HepG2 (cell line): ENCODE results near the gene BCL2L11. TPM values are rescaled to one million over a fixed set of nuclear protein-coding genes. Genes with fewer than 3 reads are reported as not detected.

Experiments
- ATAC-seq: fragments of 200-7000 bp; cut with Tn5 transposase; 3 replicates; pipeline ENCODE4 v1.9.1; 2020; ENCODE audit warnings: mild to moderate bottlenecking, moderate library complexity
- BruUV-seq: library from RNA; stranded (reverse); fragments of 400-500 nt; replicated peaks from 2 replicates; lab custom pipeline; 2021; lab: Mats Ljungman, UMichigan
- CTCF ChIA-PET: fragments of 300-600 bp; formaldehyde crosslinking; extraction: SDS; loops from one replicate; lab custom pipeline; 2021; ENCODE audit warnings: low total read pairs, inconsistent platforms, low intra/inter-chr PET ratio; lab: Yijun Ruan, JAX
- POLR2A ChIA-PET: fragments of 350-600 bp; sonication (Branson Sonifier 250); formaldehyde crosslinking; loops from one replicate; lab custom pipeline; 2020; ENCODE audit warnings: antibody characterized with exemption, inconsistent platforms; lab: Yijun Ruan, JAX
- DNase-seq: peaks from one replicate; pipeline ENCODE4 v3.0.0-alpha.2; 2015; ENCODE audit warnings: low spot score
- FAIRE-seq: peaks from 3 replicates; lab custom pipeline; 2011; peaks lifted over from hg19 to GRCh38; lab: Jason Lieb, UNC
- H2AFZ ChIP-seq: one replicate; pipeline ENCODE4 v1.6.1; 2011; ENCODE audit warnings: low read length, inconsistent platforms
- H3K27ac ChIP-seq: fragments of 300-600 bp; 3 replicates; pipeline ENCODE4 v1.8.0; 2011; ENCODE audit warnings: mixed run types, mild to moderate bottlenecking, mixed read lengths, low read length, inconsistent platforms; ENCODE audit not compliant: insufficient read depth; ENCODE audit errors: extremely low read length
- H3K27me3 ChIP-seq, 2 experiments: fragments of 200-600 bp in 1 of 2; 2 replicates in 1 of 2; 3 replicates in 1 of 2; pipeline versions ENCODE4 v1.6.0 to v1.8.0; 2011; ENCODE audit warnings: low read length in 2 of 2, mild to moderate bottlenecking in 2 of 2, moderate library complexity in 2 of 2, inconsistent platforms in 1 of 2; ENCODE audit not compliant: insufficient read depth in 2 of 2, control insufficient read depth in 1 of 2
- H3K36me3 ChIP-seq, 2 experiments: fragments of 200-600 bp in 1 of 2; replicated peaks in 1 of 2; 2 replicates in 1 of 2; 3 replicates in 1 of 2; pipeline versions ENCODE4 v1.5.1 to v1.8.0; 2011; ENCODE audit warnings: low read length in 2 of 2, inconsistent platforms in 1 of 2; ENCODE audit not compliant: insufficient read depth in 2 of 2, control insufficient read depth in 1 of 2
- H3K4me1 ChIP-seq: 2 replicates; pipeline ENCODE4 v1.5.1; 2012; ENCODE audit warnings: low read length, inconsistent platforms; ENCODE audit not compliant: insufficient read depth
- H3K4me2 ChIP-seq: 2 replicates; pipeline ENCODE4 v1.6.0; 2011; ENCODE audit warnings: low read depth, low read length, inconsistent platforms
- H3K4me3 ChIP-seq, 3 experiments: fragments of 200-600 bp in 1 of 3; sonication (generic), shearing (Covaris generic) in 1 of 3; replicated peaks in 1 of 3; 2 replicates each; pipeline ENCODE4 v1.5.1; 2011 to 2016; ENCODE audit warnings: low read length in 3 of 3, inconsistent platforms in 2 of 3, low read depth in 2 of 3, mild to moderate bottlenecking in 2 of 3, control low read depth in 1 of 3, mixed read lengths in 1 of 3; ENCODE audit not compliant: insufficient read depth in 1 of 3
- H3K79me2 ChIP-seq: one replicate; pipeline ENCODE4 v1.6.1; 2011; ENCODE audit warnings: low read length, inconsistent platforms; ENCODE audit not compliant: insufficient read depth
- H3K9ac ChIP-seq: 2 replicates; pipeline ENCODE4 v1.6.0; 2011; ENCODE audit warnings: mild to moderate bottlenecking, low read depth, low read length, inconsistent platforms; ENCODE audit not compliant: insufficient read depth
- H3K9me3 ChIP-seq: 2 replicates; pipeline ENCODE4 v1.5.1; 2012; ENCODE audit warnings: mild to moderate bottlenecking, low read length
- H4K20me1 ChIP-seq: 2 replicates; pipeline ENCODE4 v1.6.0; 2011; ENCODE audit warnings: inconsistent platforms, mild to moderate bottlenecking, low read length, moderate library complexity; ENCODE audit not compliant: insufficient read depth
- KLF12 ChIP-seq: sonication (generic); formaldehyde crosslinking; IDR thresholded peaks from 2 replicates; pipeline ENCODE4 v1.4.0; 2020; ENCODE audit warnings: missing genetic modification reagents, borderline replicate concordance
- MAF1 ChIP-seq: sonication (generic); formaldehyde crosslinking; IDR thresholded peaks from 2 replicates; pipeline ENCODE4 v1.5.0; 2020; ENCODE audit warnings: missing genetic modification reagents, borderline replicate concordance
- MYC ChIP-seq: sonication (generic); formaldehyde crosslinking; IDR thresholded peaks from 2 replicates; pipeline ENCODE4 v1.9.0; 2021; ENCODE audit warnings: missing genetic modification reagents, borderline replicate concordance
- NFE2L1 ChIP-seq: sonication (generic); formaldehyde crosslinking; IDR thresholded peaks from 2 replicates; pipeline ENCODE4 v1.4.0; 2020; ENCODE audit warnings: missing genetic modification reagents, mild to moderate bottlenecking, borderline replicate concordance
- RARA ChIP-seq: IDR thresholded peaks from 2 replicates; pipeline ENCODE4 v1.6.1; 2016; ENCODE audit warnings: missing genetic modification reagents, missing compliant biosample characterization
- ZFY ChIP-seq: sonication (generic); formaldehyde crosslinking; IDR thresholded peaks from 2 replicates; pipeline ENCODE4 v1.4.0; 2020; ENCODE audit warnings: missing genetic modification reagents
- ZNF326 ChIP-seq: sonication (generic); formaldehyde crosslinking; IDR thresholded peaks from 2 replicates; pipeline ENCODE4 v1.4.0; 2020; ENCODE audit warnings: missing genetic modification reagents, borderline replicate concordance
- ZNF496 ChIP-seq: sonication (generic); formaldehyde crosslinking; IDR thresholded peaks from 2 replicates; pipeline ENCODE4 v1.8.1; 2023; ENCODE audit warnings: mild to moderate bottlenecking, moderate library complexity, missing genetic modification reagents; ENCODE audit not compliant: insufficient replicate concordance
- ZNF564 ChIP-seq: sonication (generic); formaldehyde crosslinking; IDR thresholded peaks from 2 replicates; pipeline ENCODE4 v1.8.1; 2023; ENCODE audit warnings: mild to moderate bottlenecking, missing genetic modification reagents
- ZNF766 ChIP-seq: sonication (generic); formaldehyde crosslinking; IDR thresholded peaks from 2 replicates; pipeline ENCODE4 v1.5.0; 2020; ENCODE audit warnings: missing genetic modification reagents, borderline replicate concordance
- ZNF83 ChIP-seq: sonication (generic); formaldehyde crosslinking; IDR thresholded peaks from 2 replicates; pipeline ENCODE4 v1.4.0; 2020; ENCODE audit warnings: missing genetic modification reagents, mild to moderate bottlenecking, borderline replicate concordance
- WGBS: methylation state at CpG from one replicate; pipeline ENCODE4 v1.1.6; 2017; ENCODE audit warnings: low lambda C conversion rate; 5-methylcytosine and 5-hydroxymethylcytosine counted together
- in situ Hi-C: cut with HindIII; loops from 2 replicates; pipeline ENCODE4 v1.10.0; 2017; ENCODE audit warnings: low pct_unique_long_range_greater_than_20kb; ENCODE audit not compliant: extremely low pct_ligation_motif_present
- intact Hi-C: fragments of 100-400 bp; cut with micrococcal nuclease; formaldehyde crosslinking; loops from one replicate; pipeline ENCODE4 v1.10.0; 2022; ENCODE audit not compliant: unreplicated experiment
- polyA plus RNA-seq, 8 experiments: library from polyadenylated mRNA; depleted of rRNA in 3 of 8; stranded (reverse) in 7 of 8; unstranded in 1 of 8; fragments of >200 nt; fragmentation: Illumina TruSeq in 4 of 8; extraction: Trizol in 4 of 8; gene quantifications; 2 replicates each; pipeline versions ENCODE4 v1.2.1 to v1.2.3, GENCODE V29; 2011 to 2016; ENCODE audit warnings: low read depth in 4 of 8, missing spikeins in 1 of 8, mixed read lengths in 1 of 8; ENCODE audit not compliant: insufficient read depth in 1 of 8
- total RNA-seq, 5 experiments: library from RNA; depleted of rRNA; stranded (reverse); fragments of >200 nt; fragmentation: Illumina TruSeq; extraction: Trizol; gene quantifications; 2 replicates each; pipeline ENCODE4 v1.2.3, GENCODE V29; 2016; ENCODE audit warnings: low read depth in 1 of 5
- TF ChIP-seq, protein P1 (sequence below): sonication (generic); formaldehyde crosslinking; IDR thresholded peaks from 2 replicates; pipeline ENCODE4 v1.4.0; 2020; ENCODE audit warnings: low read depth, missing genetic modification reagents
- TF ChIP-seq, protein P2 (sequence below): IDR thresholded peaks from 2 replicates; pipeline ENCODE4 v1.6.1; 2012; ENCODE audit warnings: inconsistent platforms
- TF ChIP-seq, protein P3 (sequence below): sonication (generic); formaldehyde crosslinking; IDR thresholded peaks from 2 replicates; pipeline ENCODE4 v1.4.0; 2020; ENCODE audit warnings: missing genetic modification reagents
- TF ChIP-seq, protein P4 (sequence below): sonication (generic); formaldehyde crosslinking; IDR thresholded peaks from 2 replicates; pipeline ENCODE4 v1.4.0; 2020; ENCODE audit warnings: missing genetic modification reagents; ENCODE audit errors: not compliant biosample characterization
- TF ChIP-seq, protein P5 (sequence below): sonication (generic); formaldehyde crosslinking; IDR thresholded peaks from 2 replicates; pipeline ENCODE4 v1.9.0; 2021; ENCODE audit warnings: missing genetic modification reagents, mild to moderate bottlenecking, borderline replicate concordance

BCL2L11 gene
- total and polyA plus RNA-seq, 2 of the 13 experiments (the other 11 are each of a cell fraction or from before 2014, with no cell fraction given) = 6.1 to 9.7 TPM

DNA sequence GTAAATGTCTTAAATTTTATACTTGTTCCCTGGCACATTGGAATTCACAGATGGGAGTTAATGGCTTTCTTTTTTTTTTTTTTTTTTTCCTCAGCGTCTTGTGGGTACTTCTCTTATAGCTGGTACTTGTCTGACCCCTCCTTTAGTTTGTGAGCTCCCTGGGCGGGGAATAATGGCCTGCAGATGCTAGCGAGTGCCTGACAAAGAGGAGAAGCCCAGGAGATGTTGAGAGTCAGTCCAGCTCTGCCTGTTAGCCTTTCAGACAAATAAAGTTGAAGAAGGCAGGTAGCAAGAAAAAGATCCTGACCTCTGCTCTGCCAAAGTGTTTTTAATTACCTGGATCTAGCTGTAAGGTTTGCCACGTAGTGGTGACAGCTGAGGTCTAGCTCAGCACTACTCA lies 6.6 kb downstream of the BCL2L11 start:
- H3K4me2 ChIP-seq = no peak overlapping the region
- H2AFZ ChIP-seq = no peak overlapping the region
- H3K27me3 ChIP-seq = no peaks in the 10 kb centered on the region
- H3K4me3 ChIP-seq = no peak overlapping the region
- no peak overlapping the region for H3K9ac ChIP-seq
- WGBS = 92% methylated on average over 4 of the region's 4 CpGs
- ATAC-seq (no peak), FAIRE-seq (no peak), DNase-seq (no peak)
- BruUV-seq = no TSS peak
- 0 out of 2 replicates have a peak, but pooled peaks cover 4% of the 10 kb centered on the region for H4K20me1 ChIP-seq
- peaks cover 67% of the 10 kb centered on the region for H3K79me2 ChIP-seq
- H3K9me3 ChIP-seq = no peaks in the 10 kb centered on the region
- peaks cover 36% of the 10 kb centered on the region for H3K4me1 ChIP-seq
- ChIA-PET POLR2A (interaction anchor here (0.6 kb wide), 2 partner anchors 51 to 61 kb away, joined by 3 to 5 read pairs; no protein-coding TSS in a partner anchor), CTCF (no interaction called here)
- intact Hi-C loops (loop anchor here (10.0 kb wide), 1 partner anchor 447 kb away; no protein-coding TSS in a partner anchor), in situ Hi-C loops (no loop called here)
- H3K36me3 ChIP-seq = peaks cover 14 to 70% of the 10 kb centered on the region in 2 experiments
- TF ChIP-seq KLF12 = no peak
- TF ChIP-seq, protein P1, sequence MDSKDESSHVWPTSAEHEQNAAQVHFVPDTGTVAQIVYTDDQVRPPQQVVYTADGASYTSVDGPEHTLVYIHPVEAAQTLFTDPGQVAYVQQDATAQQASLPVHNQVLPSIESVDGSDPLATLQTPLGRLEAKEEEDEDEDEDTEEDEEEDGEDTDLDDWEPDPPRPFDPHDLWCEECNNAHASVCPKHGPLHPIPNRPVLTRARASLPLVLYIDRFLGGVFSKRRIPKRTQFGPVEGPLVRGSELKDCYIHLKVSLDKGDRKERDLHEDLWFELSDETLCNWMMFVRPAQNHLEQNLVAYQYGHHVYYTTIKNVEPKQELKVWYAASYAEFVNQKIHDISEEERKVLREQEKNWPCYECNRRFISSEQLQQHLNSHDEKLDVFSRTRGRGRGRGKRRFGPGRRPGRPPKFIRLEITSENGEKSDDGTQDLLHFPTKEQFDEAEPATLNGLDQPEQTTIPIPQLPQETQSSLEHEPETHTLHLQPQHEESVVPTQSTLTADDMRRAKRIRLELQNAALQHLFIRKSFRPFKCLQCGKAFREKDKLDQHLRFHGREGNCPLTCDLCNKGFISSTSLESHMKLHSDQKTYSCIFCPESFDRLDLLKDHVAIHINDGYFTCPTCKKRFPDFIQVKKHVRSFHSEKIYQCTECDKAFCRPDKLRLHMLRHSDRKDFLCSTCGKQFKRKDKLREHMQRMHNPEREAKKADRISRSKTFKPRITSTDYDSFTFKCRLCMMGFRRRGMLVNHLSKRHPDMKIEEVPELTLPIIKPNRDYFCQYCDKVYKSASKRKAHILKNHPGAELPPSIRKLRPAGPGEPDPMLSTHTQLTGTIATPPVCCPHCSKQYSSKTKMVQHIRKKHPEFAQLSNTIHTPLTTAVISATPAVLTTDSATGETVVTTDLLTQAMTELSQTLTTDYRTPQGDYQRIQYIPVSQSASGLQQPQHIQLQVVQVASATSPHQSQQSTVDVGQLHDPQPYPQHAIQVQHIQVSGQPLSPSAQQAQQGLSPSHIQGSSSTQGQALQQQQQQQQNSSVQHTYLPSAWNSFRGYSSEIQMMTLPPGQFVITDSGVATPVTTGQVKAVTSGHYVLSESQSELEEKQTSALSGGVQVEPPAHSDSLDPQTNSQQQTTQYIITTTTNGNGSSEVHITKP = no peak
- TF ChIP-seq ZNF326 = no peak
- TF ChIP-seq NFE2L1 (CRISPR knock-in tag) = no peak
- no peak for TF ChIP-seq ZNF564 (CRISPR knock-in tag)
- no peak for TF ChIP-seq ZFY
- TF ChIP-seq ZNF496 = no peak
- no peak for TF ChIP-seq MAF1 (CRISPR knock-in tag)
- TF ChIP-seq, protein P2, sequence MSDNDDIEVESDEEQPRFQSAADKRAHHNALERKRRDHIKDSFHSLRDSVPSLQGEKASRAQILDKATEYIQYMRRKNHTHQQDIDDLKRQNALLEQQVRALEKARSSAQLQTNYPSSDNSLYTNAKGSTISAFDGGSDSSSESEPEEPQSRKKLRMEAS = no peak
- TF ChIP-seq, protein P3, sequence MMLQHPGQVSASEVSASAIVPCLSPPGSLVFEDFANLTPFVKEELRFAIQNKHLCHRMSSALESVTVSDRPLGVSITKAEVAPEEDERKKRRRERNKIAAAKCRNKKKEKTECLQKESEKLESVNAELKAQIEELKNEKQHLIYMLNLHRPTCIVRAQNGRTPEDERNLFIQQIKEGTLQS (CRISPR knock-in tag) = no peak
- TF ChIP-seq RARA (CRISPR knock-in tag) = no peak
- TF ChIP-seq, protein P4, sequence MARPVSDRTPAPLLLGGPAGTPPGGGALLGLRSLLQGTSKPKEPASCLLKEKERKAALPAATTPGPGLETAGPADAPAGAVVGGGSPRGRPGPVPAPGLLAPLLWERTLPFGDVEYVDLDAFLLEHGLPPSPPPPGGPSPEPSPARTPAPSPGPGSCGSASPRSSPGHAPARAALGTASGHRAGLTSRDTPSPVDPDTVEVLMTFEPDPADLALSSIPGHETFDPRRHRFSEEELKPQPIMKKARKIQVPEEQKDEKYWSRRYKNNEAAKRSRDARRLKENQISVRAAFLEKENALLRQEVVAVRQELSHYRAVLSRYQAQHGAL (CRISPR knock-in tag) = no peak
- TF ChIP-seq, protein P5, sequence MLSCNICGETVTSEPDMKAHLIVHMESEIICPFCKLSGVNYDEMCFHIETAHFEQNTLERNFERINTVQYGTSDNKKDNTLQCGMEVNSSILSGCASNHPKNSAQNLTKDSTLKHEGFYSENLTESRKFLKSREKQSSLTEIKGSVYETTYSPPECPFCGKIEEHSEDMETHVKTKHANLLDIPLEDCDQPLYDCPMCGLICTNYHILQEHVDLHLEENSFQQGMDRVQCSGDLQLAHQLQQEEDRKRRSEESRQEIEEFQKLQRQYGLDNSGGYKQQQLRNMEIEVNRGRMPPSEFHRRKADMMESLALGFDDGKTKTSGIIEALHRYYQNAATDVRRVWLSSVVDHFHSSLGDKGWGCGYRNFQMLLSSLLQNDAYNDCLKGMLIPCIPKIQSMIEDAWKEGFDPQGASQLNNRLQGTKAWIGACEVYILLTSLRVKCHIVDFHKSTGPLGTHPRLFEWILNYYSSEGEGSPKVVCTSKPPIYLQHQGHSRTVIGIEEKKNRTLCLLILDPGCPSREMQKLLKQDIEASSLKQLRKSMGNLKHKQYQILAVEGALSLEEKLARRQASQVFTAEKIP (CRISPR knock-in tag) = no peak
- no peak for TF ChIP-seq ZNF766 (CRISPR knock-in tag)
- no peak for TF ChIP-seq ZNF83 (CRISPR knock-in tag)
- no peak for TF ChIP-seq MYC (CRISPR knock-in tag)
- H3K27ac ChIP-seq = no peak overlapping the region
